ENCODE results near the gene XPNPEP3. TPM values are rescaled to one million over a fixed set of nuclear protein-coding genes. Genes with fewer than 3 reads are reported as not detected.
"Not testable (repeated sequence)": the region's sequence is repeated elsewhere in the genome, so short reads cannot be mapped to it uniquely, and the experiment has no call there.

The XPNPEP3 gene
- polyA plus RNA-seq, 1 donor from 2014 or later = 11.9 TPM

GRCh38 chr22:40844951-40845350 is 12.0 kb upstream of the XPNPEP3 start:
- Mint-ChIP-seq H3K4me1 (peaks cover 0 to 7% (median 6%) of the 10 kb centered on the region in 3 donors), H3K27ac (no peak overlapping the region), H3K36me3 (peaks cover 7% of the 10 kb centered on the region), H3K9me3 (no peaks in the 10 kb centered on the region), H3K4me3 (no peak overlapping the region), H3K27me3 (no peaks in the 10 kb centered on the region)

DNA sequence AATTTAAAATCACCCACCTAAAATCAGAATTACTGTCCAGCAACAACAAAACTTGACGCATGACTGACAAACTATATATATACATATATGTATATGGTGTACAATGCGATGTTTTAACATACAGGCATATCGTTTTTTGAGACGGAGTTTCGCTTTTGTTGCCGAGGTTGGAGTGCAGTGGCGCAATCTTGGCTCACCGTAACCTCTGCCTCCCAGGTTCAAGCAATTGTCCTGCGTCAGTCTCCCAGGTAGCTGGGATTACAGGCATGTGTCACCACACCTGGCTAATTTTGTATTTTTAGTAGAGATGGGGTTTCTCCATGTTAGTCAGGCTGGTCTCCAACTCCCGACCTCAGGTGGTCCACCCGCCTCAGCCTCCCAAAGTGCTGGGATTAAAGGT is 11.1 kb upstream of the XPNPEP3 start:
- H3K27ac Mint-ChIP-seq, H3K36me3 Mint-ChIP-seq, H3K27me3 Mint-ChIP-seq, H3K9me3 Mint-ChIP-seq, H3K4me3 Mint-ChIP-seq, H3K4me1 Mint-ChIP-seq: not testable (repeated sequence)

DNA sequence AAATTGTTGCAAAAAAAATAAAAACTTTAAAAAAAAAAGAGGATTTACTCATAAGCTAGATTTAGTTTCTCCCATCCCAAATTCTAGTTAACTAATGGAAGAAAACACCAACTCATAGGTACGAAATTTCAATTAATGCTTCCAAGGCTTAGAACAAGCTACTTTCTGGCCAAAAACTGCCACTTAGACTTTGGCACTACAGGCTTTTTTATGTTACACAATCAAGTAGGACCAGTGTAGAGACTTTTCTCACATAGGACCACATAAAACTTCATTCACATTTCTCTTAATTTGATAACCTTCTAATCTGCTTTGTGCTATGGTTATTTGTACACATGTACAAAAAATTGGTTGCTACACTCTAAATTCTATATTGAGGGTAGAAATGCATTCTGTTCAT is 3.6 kb upstream of the XPNPEP3 start:
- Mint-ChIP-seq H3K4me1 (peaks cover 27 to 43% (median 39%) of the 10 kb centered on the region in 3 donors), H3K36me3 (no peaks in the 10 kb centered on the region), H3K27me3 (no peaks in the 10 kb centered on the region), H3K4me3 (peak overlapping the region in 1 of 4 donors; percentile 96), H3K9me3 (no peaks in the 10 kb centered on the region), H3K27ac (peak overlapping the region in 2 of 3 donors; percentile 32 to 96)

DNA sequence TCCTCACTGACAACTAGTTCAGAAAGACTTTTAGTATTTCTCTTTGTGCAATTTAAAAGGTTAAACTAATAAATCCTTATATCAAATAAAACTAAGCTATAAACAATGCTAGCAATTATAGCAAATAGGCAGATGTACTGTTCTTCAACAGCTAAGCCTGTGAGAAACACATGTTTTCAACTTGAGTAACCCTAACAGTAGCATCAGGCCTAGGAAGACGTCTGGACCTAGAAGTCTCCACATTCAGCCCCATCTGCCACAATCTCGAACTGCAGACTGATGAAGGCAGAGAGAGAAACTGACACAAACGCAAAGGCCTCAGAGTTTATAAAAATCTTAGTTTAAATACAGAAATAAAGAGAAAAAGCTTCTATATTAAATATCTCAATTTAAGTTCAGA is 3.0 kb upstream of the XPNPEP3 start:
- Mint-ChIP-seq H3K4me3 (peak overlapping the region in 2 of 4 donors; percentile 69 to 96), H3K27me3 (no peaks in the 10 kb centered on the region), H3K36me3 (no peaks in the 10 kb centered on the region), H3K9me3 (no peaks in the 10 kb centered on the region), H3K4me1 (peaks cover 27 to 43% (median 41%) of the 10 kb centered on the region in 3 donors), H3K27ac (peak overlapping the region in 2 of 3 donors; percentile 32 to 96)

DNA sequence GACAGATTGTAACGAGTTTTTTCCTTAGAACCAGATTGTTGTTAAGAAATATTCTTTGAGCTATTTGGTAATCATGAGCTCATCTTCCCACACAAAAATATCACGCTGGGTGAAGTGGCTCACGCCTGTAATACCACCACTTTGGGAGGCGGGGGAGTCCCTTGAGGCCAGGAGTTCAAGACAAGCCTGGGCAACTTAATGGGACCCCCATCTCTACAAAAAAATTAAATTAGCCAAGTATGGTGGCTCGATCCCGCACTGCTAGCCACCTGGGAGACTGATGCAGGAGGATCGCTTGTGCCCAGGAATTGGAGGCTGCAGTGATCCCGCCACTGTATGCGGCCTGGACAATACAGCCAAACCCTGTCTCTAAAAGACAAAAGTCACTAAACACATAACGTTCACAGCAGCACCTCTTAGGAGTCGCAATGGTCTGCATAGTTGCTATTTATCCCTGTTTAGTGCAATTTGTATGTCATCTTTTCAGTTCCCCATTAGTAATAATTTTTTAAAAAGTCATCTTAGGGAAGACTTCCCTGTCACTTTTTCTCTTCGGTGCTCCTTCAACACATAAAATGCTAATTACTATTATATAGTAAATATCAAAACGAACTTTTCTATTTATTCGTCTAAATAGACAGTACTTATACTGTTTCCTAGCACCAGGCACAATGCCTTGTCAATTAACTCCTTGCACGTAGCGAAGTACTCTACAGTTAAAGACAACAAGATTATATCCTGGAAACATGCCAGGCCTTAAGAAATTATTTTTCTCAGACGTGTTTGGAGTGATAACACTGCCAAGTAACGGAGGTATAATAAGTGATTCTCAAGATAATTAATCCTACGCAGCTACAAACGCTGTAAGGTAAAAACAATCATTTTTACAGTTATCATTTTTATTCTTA is 1.6 kb upstream of the XPNPEP3 start:
- Mint-ChIP-seq H3K27me3 (no peaks in the 10 kb centered on the region), H3K9me3 (no peaks in the 10 kb centered on the region), H3K4me1 (peaks cover 25 to 43% (median 41%) of the 10 kb centered on the region in 3 donors), H3K27ac (peak overlapping the region; percentile 53 to 100 (median 96)), H3K4me3 (peak overlapping the region; percentile 96 to 99 (median 98)), H3K36me3 (no peaks in the 10 kb centered on the region)

DNA sequence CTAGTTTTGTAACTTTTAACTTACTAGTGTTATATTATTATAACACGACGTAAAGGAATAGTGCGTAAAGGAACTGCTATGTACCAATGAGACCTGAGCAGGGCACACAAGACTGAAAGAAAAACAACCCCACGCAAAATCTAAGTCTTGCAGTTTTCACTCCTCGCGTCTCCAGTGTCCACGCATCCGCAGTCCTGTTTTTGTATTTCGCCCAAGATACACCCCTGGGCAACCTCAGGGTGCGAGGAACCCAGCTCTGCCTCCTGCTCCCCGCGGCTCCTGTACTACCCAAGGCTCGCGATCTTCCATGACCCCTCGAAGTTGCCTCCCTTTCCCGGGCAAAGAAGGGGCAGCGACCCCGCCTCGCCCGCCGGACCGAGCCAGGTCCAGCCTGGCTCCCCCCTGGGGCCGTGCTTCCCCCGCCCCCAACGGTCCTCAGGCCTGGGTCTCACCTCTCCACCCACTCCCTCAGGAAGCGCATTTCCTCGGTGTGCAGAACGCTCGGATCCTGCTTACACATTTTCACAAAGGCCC is 902 bp upstream of the XPNPEP3 start:
- peak overlapping the region; percentile 96 to 99 (median 98) for H3K4me3 Mint-ChIP-seq
- H3K36me3 Mint-ChIP-seq = no peaks in the 10 kb centered on the region
- H3K4me1 Mint-ChIP-seq = peaks cover 28 to 42% (median 41%) of the 10 kb centered on the region in 3 donors
- peak overlapping the region; percentile 96 to 100 (median 100) for H3K27ac Mint-ChIP-seq
- H3K9me3 Mint-ChIP-seq = no peaks in the 10 kb centered on the region
- H3K27me3 Mint-ChIP-seq = no peaks in the 10 kb centered on the region

- no peaks in the 10 kb centered on the region for H3K27me3 Mint-ChIP-seq
- H3K27ac Mint-ChIP-seq = peak overlapping the region; percentile 96 to 100 (median 100)
- H3K9me3 Mint-ChIP-seq = no peaks in the 10 kb centered on the region
- H3K4me1 Mint-ChIP-seq = peaks cover 22 to 39% (median 31%) of the 10 kb centered on the region in 3 donors
- H3K36me3 Mint-ChIP-seq = peaks cover 3% of the 10 kb centered on the region
- H3K4me3 Mint-ChIP-seq = peak overlapping the region; percentile 96 to 99 (median 98)
Observed at GRCh38 chr22:40857309-40857855, 434 bp downstream of the XPNPEP3 start.

GRCh38 chr22:40862013-40862412 is 5.1 kb downstream of the XPNPEP3 start, which contains the start of gene DNAJB7:
TSS of gene DNAJB7 (minus strand) at chr22:40862113. CDS start at chr22:40861994, 119 bp downstream.
- no peaks in the 10 kb centered on the region for H3K27me3 Mint-ChIP-seq
- H3K4me3 Mint-ChIP-seq = peak within 1 kb of the TSS; percentile 7 to 63 (median 29)
- peaks cover 10 to 31% (median 21%) of the 10 kb centered on the region in 3 donors for H3K4me1 Mint-ChIP-seq
- peak within 1 kb of the TSS in 1 of 3 donors; percentile 13 for H3K27ac Mint-ChIP-seq
- no peaks in the 10 kb centered on the region for H3K9me3 Mint-ChIP-seq
- H3K36me3 Mint-ChIP-seq = peaks cover 4% of the 10 kb centered on the region

GRCh38 chr22:40862537-40862936 is 5.6 kb downstream of the XPNPEP3 start:
- H3K9me3 Mint-ChIP-seq = no peaks in the 10 kb centered on the region
- no peaks in the 10 kb centered on the region for H3K27me3 Mint-ChIP-seq
- H3K4me3 Mint-ChIP-seq = peak overlapping the region in 1 of 4 donors; percentile 7
- no peak overlapping the region for H3K27ac Mint-ChIP-seq
- peaks cover 10 to 27% (median 19%) of the 10 kb centered on the region in 3 donors for H3K4me1 Mint-ChIP-seq
- peaks cover 4% of the 10 kb centered on the region for H3K36me3 Mint-ChIP-seq

DNA sequence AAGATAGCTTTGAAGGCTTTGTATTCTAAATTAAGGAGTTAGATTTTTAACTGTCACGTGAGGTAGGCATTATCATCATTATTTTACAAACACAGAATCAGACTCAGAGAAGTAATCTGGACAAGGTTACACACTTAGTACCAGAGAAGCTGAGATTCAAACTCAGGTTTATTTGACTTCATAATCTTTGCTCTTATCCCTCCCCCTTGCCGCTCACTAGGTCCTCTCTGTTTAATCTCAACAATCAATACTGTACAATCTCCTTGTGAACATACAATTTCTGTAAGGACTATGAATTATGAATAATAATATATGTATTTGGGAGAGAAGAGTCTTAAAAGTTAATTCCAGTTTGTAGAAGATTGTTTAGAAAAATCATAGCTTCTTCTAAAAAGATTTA is 10.2 kb downstream of the XPNPEP3 start:
- H3K27ac Mint-ChIP-seq = no peak overlapping the region

GRCh38 chr22:40868379-40868778 is 11.4 kb downstream of the XPNPEP3 start:
- H3K4me1 Mint-ChIP-seq = peaks cover 7 to 19% (median 11%) of the 10 kb centered on the region in 3 donors
- not testable (repeated sequence) for H3K9me3 Mint-ChIP-seq
- peak overlapping the region in 1 of 3 donors; percentile 36 for H3K27ac Mint-ChIP-seq

More for the DNA sequence above, 10.2 kb downstream of the XPNPEP3 start:
- peaks cover 2% of the 10 kb centered on the region for H3K36me3 Mint-ChIP-seq
- H3K9me3 Mint-ChIP-seq = no peaks in the 10 kb centered on the region
- H3K4me3 Mint-ChIP-seq = no peak overlapping the region
- no peaks in the 10 kb centered on the region for H3K27me3 Mint-ChIP-seq
- peaks cover 7 to 25% (median 11%) of the 10 kb centered on the region in 3 donors for H3K4me1 Mint-ChIP-seq

GRCh38 chr22:40874016-40874415 is 17.1 kb downstream of the XPNPEP3 start:
- no peaks in the 10 kb centered on the region for H3K27me3 Mint-ChIP-seq
- no peak overlapping the region for H3K4me3 Mint-ChIP-seq
- no peaks in the 10 kb centered on the region for H3K4me1 Mint-ChIP-seq
- peak overlapping the region in 1 of 3 donors; percentile 71 for H3K27ac Mint-ChIP-seq
- peaks cover 1% of the 10 kb centered on the region for H3K36me3 Mint-ChIP-seq
- H3K9me3 Mint-ChIP-seq = no peaks in the 10 kb centered on the region

More at GRCh38 chr22:40868379-40868778, 11.4 kb downstream of the XPNPEP3 start:
- not testable (repeated sequence) for H3K4me3 Mint-ChIP-seq, H3K36me3 Mint-ChIP-seq, H3K27me3 Mint-ChIP-seq

GRCh38 chr22:40875111-40875510 is 18.2 kb downstream of the XPNPEP3 start:
- H3K27me3 Mint-ChIP-seq = no peaks in the 10 kb centered on the region
- H3K27ac Mint-ChIP-seq = peak overlapping the region in 1 of 3 donors; percentile 43
- no peak overlapping the region for H3K4me3 Mint-ChIP-seq
- H3K36me3 Mint-ChIP-seq = peaks cover 1% of the 10 kb centered on the region
- peaks cover 0 to under 1% (median 0%) of the 10 kb centered on the region in 3 donors for H3K4me1 Mint-ChIP-seq
- no peaks in the 10 kb centered on the region for H3K9me3 Mint-ChIP-seq

DNA sequence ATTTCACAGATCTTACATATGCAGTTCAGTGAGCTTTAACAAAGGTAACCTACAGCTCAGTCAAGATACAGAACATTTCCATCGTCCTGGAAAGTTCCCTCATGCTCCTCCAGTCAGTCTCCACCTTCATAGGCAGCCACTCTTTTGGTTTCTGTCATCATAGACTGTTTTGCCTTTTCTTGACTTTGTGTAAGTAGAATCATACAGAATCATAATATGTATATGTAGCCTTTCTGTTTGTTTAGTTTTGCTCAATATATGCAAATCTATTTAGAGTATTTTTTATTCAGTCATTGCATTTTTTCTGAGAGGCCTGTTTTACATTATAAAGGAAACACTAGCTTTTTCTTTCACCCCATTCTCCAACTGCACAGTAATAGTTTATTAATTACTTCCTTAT is 20.0 kb downstream of the XPNPEP3 start:
- H3K27me3 Mint-ChIP-seq = no peaks in the 10 kb centered on the region
- no peaks in the 10 kb centered on the region for H3K9me3 Mint-ChIP-seq
- no peak overlapping the region for H3K27ac Mint-ChIP-seq
- peaks cover 0 to 4% (median 2%) of the 10 kb centered on the region in 3 donors for H3K4me1 Mint-ChIP-seq
- H3K36me3 Mint-ChIP-seq = peaks cover 1% of the 10 kb centered on the region
- no peak overlapping the region for H3K4me3 Mint-ChIP-seq

DNA sequence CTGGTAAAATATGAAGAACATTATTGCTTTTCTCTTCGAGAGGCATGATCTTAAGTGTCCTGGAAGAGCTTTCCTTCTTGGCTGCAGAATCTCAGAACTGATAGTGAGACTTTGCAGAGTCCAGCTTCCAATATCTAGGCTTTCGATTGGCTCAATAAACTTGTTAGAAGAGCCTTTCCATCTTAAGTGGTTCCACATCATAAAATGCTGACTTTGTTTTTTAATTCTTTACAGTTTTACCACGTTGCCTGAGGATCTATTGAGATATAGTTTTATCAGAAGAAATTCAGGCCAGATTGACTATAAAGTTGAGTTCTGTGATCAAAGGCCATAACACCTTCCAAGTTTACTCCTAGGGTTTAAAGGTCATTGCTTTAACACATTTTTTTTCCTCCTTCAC is 20.5 kb downstream of the XPNPEP3 start:
- Mint-ChIP-seq H3K27me3 (no peaks in the 10 kb centered on the region), H3K4me1 (peaks cover 0 to 4% (median 2%) of the 10 kb centered on the region in 3 donors), H3K36me3 (peaks cover 1% of the 10 kb centered on the region), H3K27ac (no peak overlapping the region), H3K9me3 (no peaks in the 10 kb centered on the region), H3K4me3 (no peak overlapping the region)
